Measurements from ENCODE around the gene PLXNC1.

DNA sequence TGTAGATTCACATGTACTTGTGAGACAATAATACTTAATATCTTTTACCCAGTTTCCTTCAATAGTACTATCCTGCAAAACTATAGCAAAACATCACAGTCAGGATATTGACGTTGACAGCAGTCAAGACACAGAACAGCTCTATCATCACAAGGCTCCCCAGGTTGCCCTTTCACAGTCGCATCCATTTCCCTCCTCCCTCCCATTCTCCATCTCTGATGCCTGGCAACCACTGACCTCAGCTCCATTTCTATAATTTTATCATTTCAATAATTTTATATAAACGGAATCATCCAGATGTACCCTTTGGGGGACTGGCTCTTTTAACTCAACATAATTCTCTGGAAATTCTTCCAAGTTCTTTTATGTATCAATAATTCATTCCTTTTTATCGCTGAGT lies 81.5 kb downstream of the PLXNC1 start:
- no peak for TF ChIP-seq GATA2 (IDR thresholded peaks at IDR 0.05; ENCODE audit: low read depth, low read length)
- no peak for TF ChIP-seq GATA3 (IDR thresholded peaks at IDR 0.05; ENCODE audit: low read depth, low read length)
